HepG2 (cell line): ENCODE measurements around the gene C2orf92.

Experiments
- ARHGAP35 ChIP-seq: sonication (generic); formaldehyde crosslinking; IDR thresholded peaks from 2 replicates; pipeline ENCODE4 v1.9.0; 2022; ENCODE audit warnings: mild to moderate bottlenecking, inconsistent platforms, moderate library complexity, missing genetic modification reagents, borderline replicate concordance
- CTCF ChIP-seq: sonication (generic); formaldehyde crosslinking; IDR thresholded peaks from 2 replicates; pipeline ENCODE4 v1.5.0; 2020; ENCODE audit warnings: mild to moderate bottlenecking, missing genetic modification reagents, moderate library complexity
- EZH2 ChIP-seq: conservative IDR thresholded peaks from 2 replicates; pipeline ENCODE4 v1.6.1; 2012; ENCODE audit warnings: mild to moderate bottlenecking, low read depth, low read length, moderate library complexity
- GABPA ChIP-seq, 2 experiments: IDR thresholded peaks; 2 replicates each; pipeline ENCODE4 v1.6.1; 2011 to 2016; ENCODE audit warnings: low read depth in 2 of 2, low read length in 1 of 2, missing biosample characterization in 1 of 2, missing genetic modification characterization in 1 of 2
- HNF1B ChIP-seq: sonication (generic); formaldehyde crosslinking; IDR thresholded peaks from 2 replicates; pipeline ENCODE4 v1.5.1; 2020; ENCODE audit warnings: mild to moderate bottlenecking, moderate library complexity, missing genetic modification reagents
- JARID2 ChIP-seq: sonication (generic); formaldehyde crosslinking; IDR thresholded peaks from 2 replicates; pipeline ENCODE4 v1.8.1; 2023; ENCODE audit warnings: missing genetic modification reagents, inconsistent platforms; ENCODE audit not compliant: insufficient replicate concordance
- KLF13 ChIP-seq: sonication (generic); formaldehyde crosslinking; IDR thresholded peaks from 2 replicates; pipeline ENCODE4 v1.4.0; 2020; ENCODE audit warnings: mild to moderate bottlenecking, missing genetic modification reagents
- KLF16 ChIP-seq, 2 experiments: sonication (generic) in 1 of 2; formaldehyde crosslinking in 1 of 2; IDR thresholded peaks; 2 replicates each; pipeline versions ENCODE4 v1.6.1 to v1.8.0; 2016 to 2023; ENCODE audit warnings: missing genetic modification reagents in 2 of 2, missing compliant biosample characterization in 1 of 2
- NFE2L2 ChIP-seq: fragments of 150-350 bp; IDR thresholded peaks from 2 replicates; pipeline ENCODE4 v1.6.1; 2014; ENCODE audit warnings: low read length
- ZKSCAN8 ChIP-seq: IDR thresholded peaks from 2 replicates; pipeline ENCODE4 v1.6.1; 2016; ENCODE audit warnings: borderline replicate concordance, missing genetic modification reagents, missing compliant biosample characterization
- ZNF784 ChIP-seq: sonication (generic); formaldehyde crosslinking; IDR thresholded peaks from 2 replicates; pipeline ENCODE4 v1.5.1; 2020; ENCODE audit warnings: missing genetic modification reagents, mild to moderate bottlenecking, borderline replicate concordance

GRCh38 chr2:97708048-97708380, 38.5 kb downstream of the C2orf92 start:
- TF ChIP-seq CTCF (CRISPR knock-in tag) (no peak), ZNF784 (CRISPR knock-in tag) (no peak), GABPA (IDR thresholded peaks at IDR 0.05; ENCODE audit: low read depth, low read length) (no peak), GABPA (CRISPR knock-in tag; IDR thresholded peaks at IDR 0.05; ENCODE audit: low read depth) (no peak), ARHGAP35 (CRISPR knock-in tag) (no peak), EZH2 (no peak), HNF1B (CRISPR knock-in tag) (no peak), JARID2 (CRISPR knock-in tag) (no peak), KLF16 (CRISPR knock-in tag; IDR thresholded peaks at IDR 0.05) (no peak), ZKSCAN8 (CRISPR knock-in tag) (no peak), NFE2L2 (no peak), KLF13 (CRISPR knock-in tag) (no peak)
